K562 (cell line): ENCODE data around the gene RHAG. TPM values are rescaled to one million over a fixed set of nuclear protein-coding genes. Genes with fewer than 3 reads are reported as not detected.

Experiments used
- FOXK2 ChIP-seq, 2 experiments: fragments of 450-650 bp; IDR thresholded peaks in 1 of 2; conservative IDR thresholded peaks in 1 of 2; 2 replicates each; pipeline ENCODE4 v1.6.1; 2016; ENCODE audit warnings: low read depth in 2 of 2, mild to moderate bottlenecking in 1 of 2
- GATAD2A ChIP-seq: fragments of 450-650 bp; IDR thresholded peaks from 2 replicates; pipeline ENCODE4 v1.6.1; 2017
- HMG20A ChIP-seq: fragments of 450-650 bp; formaldehyde crosslinking; conservative IDR thresholded peaks from 2 replicates; pipeline ENCODE4 v1.4.0; 2020; ENCODE audit warnings: mild to moderate bottlenecking, mixed read lengths
- KDM4B ChIP-seq, 2 experiments: fragments of 450-650 bp in 1 of 2; sonication (generic) in 1 of 2; IDR thresholded peaks; 2 replicates each; pipeline ENCODE4 v1.6.1; 2016 to 2017; ENCODE audit warnings: borderline replicate concordance in 2 of 2, antibody characterized with exemption in 1 of 2, low read depth in 1 of 2, mild to moderate bottlenecking in 1 of 2
- KLF6 ChIP-seq: fragments of 250-450 bp; sonication (Bioruptor Pico); IDR thresholded peaks from 2 replicates; pipeline ENCODE4 v1.4.0; 2020; ENCODE audit warnings: mild to moderate bottlenecking, moderate library complexity, borderline replicate concordance
- MAFF ChIP-seq: IDR thresholded peaks from 2 replicates; pipeline ENCODE4 v1.6.1; 2012; ENCODE audit warnings: low read length, improper control_type of control experiment
- MAZ ChIP-seq, 2 experiments: fragments of 450-650 bp in 1 of 2; sonication (generic) in 1 of 2; formaldehyde crosslinking; IDR thresholded peaks in 1 of 2; conservative IDR thresholded peaks in 1 of 2; 2 replicates each; pipeline versions ENCODE4 v1.4.0 to v1.5.0; 2020; ENCODE audit warnings: mild to moderate bottlenecking in 1 of 2, missing genetic modification reagents in 1 of 2
- MBD2 ChIP-seq: sonication (generic); IDR thresholded peaks from 2 replicates; pipeline ENCODE4 v1.6.1; 2016; ENCODE audit warnings: low read depth, borderline replicate concordance
- MYC ChIP-seq, 2 experiments: fragments of 250-450 bp in 1 of 2; sonication (Bioruptor Pico) in 1 of 2; IDR thresholded peaks; 2 replicates each; pipeline versions ENCODE4 v1.5.1 to v1.6.1; 2012 to 2021; ENCODE audit warnings: low read depth in 2 of 2, borderline replicate concordance in 1 of 2, improper control_type of control experiment in 1 of 2, low read length in 1 of 2, mild to moderate bottlenecking in 1 of 2, moderate library complexity in 1 of 2
- NEUROD1 ChIP-seq: fragments of 150-350 bp; IDR thresholded peaks from 2 replicates; pipeline ENCODE4 v1.6.1; 2014; ENCODE audit warnings: borderline replicate concordance, low read length, low read depth; ENCODE audit not compliant: partially characterized antibody
- PHF21A ChIP-seq: fragments of 450-650 bp; IDR thresholded peaks from 2 replicates; pipeline ENCODE4 v1.6.1; 2017; ENCODE audit warnings: low read depth, borderline replicate concordance
- SRSF3 ChIP-seq: fragments of 200-400 bp; formaldehyde crosslinking; IDR thresholded peaks from 2 replicates; pipeline ENCODE4 v1.6.1; 2016; ENCODE audit warnings: mild to moderate bottlenecking, low read length, moderate library complexity; ENCODE audit not compliant: insufficient read depth
- THAP7 ChIP-seq: fragments of 250-450 bp; sonication (Bioruptor Pico); IDR thresholded peaks from 2 replicates; pipeline ENCODE4 v1.5.0; 2021
- U2AF2 ChIP-seq: fragments of 200-400 bp; formaldehyde crosslinking; optimal IDR thresholded peaks from 2 replicates; pipeline ENCODE3; 2017; ENCODE audit warnings: low read depth, mild to moderate bottlenecking, low read length
- ZBTB43 ChIP-seq: sonication (generic); formaldehyde crosslinking; IDR thresholded peaks from 2 replicates; pipeline ENCODE4 v1.8.0; 2023; ENCODE audit warnings: mild to moderate bottlenecking, missing genetic modification reagents
- ZNF121 ChIP-seq: sonication (generic); formaldehyde crosslinking; conservative IDR thresholded peaks from 2 replicates; pipeline ENCODE4 v1.8.0; 2022; ENCODE audit warnings: missing genetic modification reagents
- ZNF134 ChIP-seq: fragments of 250-450 bp; sonication (Bioruptor Pico); conservative IDR thresholded peaks from 2 replicates; pipeline ENCODE4 v1.4.0; 2020
- ZNF143 ChIP-seq: sonication (generic); formaldehyde crosslinking; IDR thresholded peaks from 2 replicates; pipeline ENCODE4 v1.9.0; 2022; ENCODE audit warnings: mild to moderate bottlenecking, missing genetic modification reagents
- ZNF384 ChIP-seq: IDR thresholded peaks from 2 replicates; pipeline ENCODE4 v1.6.1; 2012; ENCODE audit warnings: low read depth, low read length, improper control_type of control experiment
- ZNF511 ChIP-seq: sonication (generic); formaldehyde crosslinking; IDR thresholded peaks from 2 replicates; pipeline ENCODE4 v1.8.0; 2022; ENCODE audit warnings: mild to moderate bottlenecking, missing genetic modification reagents
- ZNF830 ChIP-seq: fragments of 250-450 bp; sonication (Bioruptor Pico); IDR thresholded peaks from 2 replicates; pipeline ENCODE4 v1.5.0; 2021; ENCODE audit warnings: mild to moderate bottlenecking
- polyA plus RNA-seq, 8 experiments: library from polyadenylated mRNA; depleted of rRNA in 4 of 8; stranded (reverse) in 5 of 8; unstranded in 3 of 8; fragments of >200 nt; fragmentation: Nextera tagmentation in 2 of 8; fragmentation: Illumina TruSeq in 1 of 8; extraction: Ambion mirVana in 2 of 8; extraction: Trizol in 1 of 8; gene quantifications; 2 replicates each; pipeline versions ENCODE4 v1.2.1 to v1.2.3, GENCODE V29; 2011 to 2014; ENCODE audit warnings: inconsistent platforms in 1 of 8, missing spikeins in 1 of 8
- total RNA-seq, 7 experiments: library from RNA; depleted of rRNA in 6 of 7; stranded (reverse); fragments of >200 nt in 6 of 7; fragmentation: Illumina TruSeq in 2 of 7; extraction: Trizol in 2 of 7; gene quantifications; 2 replicates each; pipeline versions ENCODE4 v1.2.1 to v1.2.3, GENCODE V29; 2011 to 2021; ENCODE audit warnings: low replicate concordance in 1 of 7
- TF ChIP-seq, protein P1 (sequence below): sonication (generic); formaldehyde crosslinking; IDR thresholded peaks from 2 replicates; pipeline ENCODE4 v1.8.0; 2023; ENCODE audit warnings: mild to moderate bottlenecking, missing genetic modification reagents

The RHAG gene
- total and polyA plus RNA-seq, 9 of the 15 experiments (the other 6 are each of a cell fraction or from before 2014, with no cell fraction given), result 290 to 1,202 (median 505) TPM

DNA sequence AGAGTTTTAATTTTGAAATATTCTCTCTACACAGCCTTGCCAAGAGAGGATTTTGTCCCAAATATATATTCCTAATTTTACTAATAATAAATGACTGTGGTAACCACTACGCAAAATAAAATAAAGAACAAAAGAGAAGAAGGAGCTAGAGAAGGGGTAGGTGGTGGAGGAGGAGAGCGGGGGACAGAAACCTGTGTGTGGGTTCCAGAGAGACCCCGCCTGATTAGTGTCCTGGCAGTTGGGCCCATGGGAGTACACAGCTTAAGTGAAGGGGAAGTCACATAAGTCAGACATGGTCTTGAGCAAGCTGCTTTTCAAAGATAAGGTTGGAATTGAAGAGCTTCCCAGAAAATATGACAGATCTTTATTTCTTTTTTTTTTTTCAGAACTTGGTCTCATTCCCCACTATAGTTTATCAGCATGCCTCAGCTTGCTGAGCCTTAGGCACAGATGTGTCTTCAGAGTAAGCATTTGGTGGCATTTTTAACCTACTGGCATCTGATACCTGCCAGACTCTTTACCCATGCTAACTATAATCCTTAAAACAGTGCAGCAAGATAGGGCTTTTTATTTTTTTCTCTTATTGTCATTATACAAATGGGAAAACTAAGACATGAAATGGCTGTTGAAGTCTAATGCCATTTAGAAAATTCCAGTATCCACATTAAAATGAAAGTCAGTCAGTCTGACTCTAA is 9.6 kb upstream of the RHAG start (continued):
- peak; percentile 76 for TF ChIP-seq ZNF134 (CRISPR knock-in tag)
- TF ChIP-seq ZBTB43 (CRISPR knock-in tag), result no peak
- TF ChIP-seq MAZ (CRISPR knock-in tag; conservative IDR thresholded peaks at IDR 0.05 in 1 of 2, IDR thresholded peaks at IDR 0.05 in 1 of 2), result peak in 1 of 2 experiments; percentile 48
- TF ChIP-seq NEUROD1, result peak; percentile 93
- no peak for TF ChIP-seq KDM4B (IDR thresholded peaks at IDR 0.05; ENCODE audit: borderline replicate concordance in 2 of 2, low read depth in 1 of 2)
- TF ChIP-seq THAP7 (CRISPR knock-in tag), result no peak
- TF ChIP-seq MBD2, result peak; percentile 90
- peak; percentile 56; the same call in 1 of the 2 replicates for TF ChIP-seq MYC (IDR thresholded peaks at IDR 0.05; ENCODE audit: low read depth, low read length)
- TF ChIP-seq MYC (CRISPR knock-in tag; IDR thresholded peaks at IDR 0.05; ENCODE audit: borderline replicate concordance, low read depth), result no peak
- TF ChIP-seq ZNF121 (CRISPR knock-in tag), result no peak
- peak; percentile 85 to 88 for TF ChIP-seq FOXK2 (conservative IDR thresholded peaks at IDR 0.05 in 1 of 2, IDR thresholded peaks at IDR 0.05 in 1 of 2; ENCODE audit: low read depth in 2 of 2)
- TF ChIP-seq, protein P1, sequence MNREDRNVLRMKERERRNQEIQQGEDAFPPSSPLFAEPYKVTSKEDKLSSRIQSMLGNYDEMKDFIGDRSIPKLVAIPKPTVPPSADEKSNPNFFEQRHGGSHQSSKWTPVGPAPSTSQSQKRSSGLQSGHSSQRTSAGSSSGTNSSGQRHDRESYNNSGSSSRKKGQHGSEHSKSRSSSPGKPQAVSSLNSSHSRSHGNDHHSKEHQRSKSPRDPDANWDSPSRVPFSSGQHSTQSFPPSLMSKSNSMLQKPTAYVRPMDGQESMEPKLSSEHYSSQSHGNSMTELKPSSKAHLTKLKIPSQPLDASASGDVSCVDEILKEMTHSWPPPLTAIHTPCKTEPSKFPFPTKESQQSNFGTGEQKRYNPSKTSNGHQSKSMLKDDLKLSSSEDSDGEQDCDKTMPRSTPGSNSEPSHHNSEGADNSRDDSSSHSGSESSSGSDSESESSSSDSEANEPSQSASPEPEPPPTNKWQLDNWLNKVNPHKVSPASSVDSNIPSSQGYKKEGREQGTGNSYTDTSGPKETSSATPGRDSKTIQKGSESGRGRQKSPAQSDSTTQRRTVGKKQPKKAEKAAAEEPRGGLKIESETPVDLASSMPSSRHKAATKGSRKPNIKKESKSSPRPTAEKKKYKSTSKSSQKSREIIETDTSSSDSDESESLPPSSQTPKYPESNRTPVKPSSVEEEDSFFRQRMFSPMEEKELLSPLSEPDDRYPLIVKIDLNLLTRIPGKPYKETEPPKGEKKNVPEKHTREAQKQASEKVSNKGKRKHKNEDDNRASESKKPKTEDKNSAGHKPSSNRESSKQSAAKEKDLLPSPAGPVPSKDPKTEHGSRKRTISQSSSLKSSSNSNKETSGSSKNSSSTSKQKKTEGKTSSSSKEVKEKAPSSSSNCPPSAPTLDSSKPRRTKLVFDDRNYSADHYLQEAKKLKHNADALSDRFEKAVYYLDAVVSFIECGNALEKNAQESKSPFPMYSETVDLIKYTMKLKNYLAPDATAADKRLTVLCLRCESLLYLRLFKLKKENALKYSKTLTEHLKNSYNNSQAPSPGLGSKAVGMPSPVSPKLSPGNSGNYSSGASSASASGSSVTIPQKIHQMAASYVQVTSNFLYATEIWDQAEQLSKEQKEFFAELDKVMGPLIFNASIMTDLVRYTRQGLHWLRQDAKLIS (CRISPR knock-in tag), result no peak
- TF ChIP-seq ZNF830 (CRISPR knock-in tag), result no peak
- 0 out of 2 replicates have a peak, but pooled peaks have one; percentile 49 for TF ChIP-seq PHF21A
- peak; percentile 46; the same call in 1 of the 2 replicates for TF ChIP-seq MAFF
- TF ChIP-seq SRSF3, result no peak
- no peak; the same call in 1 of the 2 replicates for TF ChIP-seq HMG20A (CRISPR knock-in tag)
- TF ChIP-seq GATAD2A, result peak; percentile 99
- no peak for TF ChIP-seq ZNF511 (CRISPR knock-in tag)
- TF ChIP-seq ZNF143 (CRISPR knock-in tag), result no peak
- no peak for TF ChIP-seq U2AF2
- TF ChIP-seq ZNF384, result peak; percentile 99
- no peak for TF ChIP-seq KLF6 (CRISPR knock-in tag)
